Astrocyte of the cerebellum (primary cell): ENCODE results near the gene SLC35F4.
"Not testable (repeated sequence)": the region's sequence is repeated elsewhere in the genome, so short reads cannot be mapped to it uniquely, and the experiment has no call there.

Source experiments
- DNase-seq: peaks from one replicate; pipeline ENCODE4 v3.0.0-alpha.2; 2011; ENCODE audit warnings: low read depth
- H3K4me3 ChIP-seq: 2 replicates; pipeline ENCODE4 v1.5.1; 2011; ENCODE audit warnings: mild to moderate bottlenecking, low read depth, low read length, moderate library complexity
- CTCF ChIP-seq: IDR thresholded peaks from 2 replicates; pipeline ENCODE4 v1.5.1; 2012; ENCODE audit warnings: low read length, low read depth, moderate library complexity, mild to moderate bottlenecking; ENCODE audit errors: missing control alignments
- in situ Hi-C: cut with HindIII; loops from 2 replicates; pipeline ENCODE4 v1.10.0; 2017; ENCODE audit warnings: low sequenced_read_pairs

The SLC35F4 gene

DNA sequence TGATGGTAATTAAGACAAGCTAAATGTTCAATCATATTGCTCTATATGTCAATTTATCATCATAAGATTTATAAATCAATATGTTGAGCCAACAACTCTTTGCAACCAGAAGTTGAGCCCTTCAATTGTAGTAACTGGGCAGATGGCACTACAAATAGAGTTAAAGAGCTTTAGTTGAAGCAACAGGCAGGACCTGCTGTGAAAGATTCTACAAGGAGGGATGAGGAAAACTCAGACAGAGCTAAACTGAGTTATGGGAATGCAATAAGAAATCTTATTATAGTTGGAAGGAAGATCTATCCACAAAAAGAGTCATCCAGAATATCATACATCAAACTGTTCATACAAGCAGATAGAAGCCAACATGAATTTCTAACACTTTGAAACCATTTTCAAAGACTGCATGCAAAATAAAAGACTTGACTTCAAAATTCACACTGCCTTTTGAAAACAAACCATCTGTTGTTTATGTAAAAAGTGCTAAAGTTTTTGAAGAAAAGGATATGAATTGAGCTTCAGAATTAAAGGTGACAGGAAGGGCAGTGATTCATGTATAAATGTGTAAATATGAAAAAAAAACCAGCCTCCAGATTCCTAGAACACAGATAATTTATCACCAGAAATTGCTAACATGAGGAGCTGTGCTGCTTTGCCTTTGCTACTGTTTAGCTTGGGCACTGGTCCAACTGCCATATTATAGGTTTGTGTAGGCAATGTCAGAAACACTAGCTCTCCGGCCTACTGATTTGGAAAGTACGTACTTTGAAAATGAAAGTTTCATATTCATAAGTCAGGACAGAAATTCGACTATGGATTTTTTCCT lies 133.2 kb downstream of the SLC35F4 start:
- DNase-seq: peak; percentile 34
- in situ Hi-C loops: no loop called here
- TF ChIP-seq CTCF: no peak
- no peak overlapping the region for H3K4me3 ChIP-seq

DNA sequence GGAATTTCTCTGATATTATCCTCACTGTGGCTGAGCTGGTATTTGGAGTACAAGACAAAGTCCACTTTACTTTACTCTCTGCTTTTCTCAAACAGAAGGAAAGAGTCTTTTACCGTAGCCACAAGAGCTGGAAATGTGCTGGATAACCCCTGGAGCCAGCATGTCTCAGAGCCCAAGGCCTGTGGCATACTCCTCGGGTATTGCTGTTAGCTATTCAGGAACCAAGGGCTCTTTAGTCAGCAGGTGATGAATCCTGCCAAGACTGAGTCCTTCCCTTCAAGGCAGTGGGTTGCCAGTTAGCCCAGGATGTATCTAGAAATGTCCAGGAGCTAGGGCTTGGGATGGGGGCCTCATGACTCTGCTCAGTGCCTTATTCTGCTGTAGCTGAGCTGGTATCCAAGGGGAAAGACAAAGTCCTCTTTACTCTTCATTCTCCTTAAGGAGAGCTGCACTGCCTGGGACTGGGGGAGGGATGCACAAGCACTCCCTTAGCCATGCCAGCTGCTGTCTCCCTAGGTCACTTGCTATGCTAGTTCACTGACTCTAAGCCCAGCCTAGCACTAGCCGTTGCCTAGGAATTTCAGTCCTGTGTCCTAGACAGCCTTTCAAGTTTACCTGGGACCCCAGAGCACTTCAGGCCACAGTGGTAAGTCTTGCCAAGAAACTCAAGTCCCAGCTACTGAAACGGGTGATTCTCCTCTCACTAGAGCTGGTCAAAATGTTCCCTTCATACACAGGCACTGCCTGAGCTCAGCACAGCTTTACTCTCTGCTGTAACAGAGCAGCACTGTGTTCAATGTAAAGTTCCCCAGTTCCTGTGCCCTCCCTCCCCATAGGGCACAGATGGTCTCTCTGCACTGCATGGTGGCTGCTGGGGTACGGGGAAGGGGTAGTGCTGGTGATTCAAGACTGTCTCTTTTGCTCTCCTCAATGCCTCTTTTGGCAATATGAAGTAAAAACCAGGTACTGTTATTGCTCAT lies 136.4 kb downstream of the SLC35F4 start:
- TF ChIP-seq CTCF: no peak
- in situ Hi-C loops: no loop called here
- DNase-seq: no peak
- H3K4me3 ChIP-seq: no peak overlapping the region

GRCh38 chr14:57725399-57726077 lies 140.4 kb downstream of the SLC35F4 start:
- no peak for TF ChIP-seq CTCF
- in situ Hi-C loops: no loop called here
- H3K4me3 ChIP-seq: no peak overlapping the region
- DNase-seq: no peak

GRCh38 chr14:57722141-57722540 lies 143.8 kb downstream of the SLC35F4 start:
- H3K4me3 ChIP-seq, in situ Hi-C loops, DNase-seq: not testable (repeated sequence)

DNA sequence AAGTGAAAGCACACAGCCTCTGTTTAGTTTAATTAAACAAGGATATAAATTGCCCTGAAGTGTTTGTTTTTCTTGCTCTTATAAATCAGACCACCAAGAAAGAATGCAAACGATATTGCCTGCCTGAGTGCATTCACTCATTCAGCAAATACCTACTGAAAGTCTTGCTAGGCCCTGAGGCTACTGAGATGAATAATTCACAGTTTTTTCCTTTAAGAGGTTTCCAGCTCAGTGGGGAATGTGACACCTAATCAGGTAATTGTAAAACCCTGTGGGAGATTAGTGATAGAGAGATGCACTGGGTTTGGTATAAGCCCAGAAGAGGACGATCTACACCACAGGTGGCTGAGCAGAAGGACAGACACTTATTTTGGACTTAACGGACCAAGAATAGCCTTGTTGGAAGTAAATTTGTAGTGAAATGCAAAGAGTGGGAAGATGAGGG lies 151.4 kb downstream of the SLC35F4 start:
- no peak overlapping the region for H3K4me3 ChIP-seq
- no peak for DNase-seq
- TF ChIP-seq CTCF: no peak
- in situ Hi-C loops: no loop called here

DNA sequence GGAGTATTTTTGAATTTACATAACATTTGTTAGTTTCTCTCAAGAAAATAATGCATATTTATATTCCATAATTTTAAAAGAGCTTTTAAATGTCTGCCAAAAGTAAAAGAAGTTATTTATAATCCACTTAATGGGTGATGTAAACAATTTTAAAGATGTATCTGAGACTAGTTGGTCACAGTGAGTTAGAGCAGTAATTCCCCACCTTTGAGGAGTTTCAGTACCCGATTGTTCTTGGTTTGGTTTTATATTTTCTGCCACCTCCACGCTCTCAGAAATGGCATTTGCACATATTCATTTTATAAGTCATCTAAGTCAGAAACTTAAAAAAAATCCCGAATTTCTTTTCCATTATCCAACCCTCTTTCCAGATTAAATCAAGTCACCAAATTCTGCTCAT lies 153.2 kb downstream of the SLC35F4 start:
- in situ Hi-C loops: no loop called here
- no peak for DNase-seq
- no peak overlapping the region for H3K4me3 ChIP-seq
- no peak for TF ChIP-seq CTCF
